D721Med (cell line): ENCODE data around the gene AGAP1.

Experiments
- DNase-seq: peaks from one replicate; pipeline ENCODE4 v3.0.0; 2011; ENCODE audit warnings: low spot score; ENCODE audit not compliant: insufficient read length
- FAIRE-seq: peaks from 2 replicates; lab custom pipeline; 2011; peaks lifted over from hg19 to GRCh38; lab: Jason Lieb, UNC
- TF ChIP-seq, protein P1 (sequence below): IDR thresholded peaks from 2 replicates; pipeline ENCODE4 v1.5.1; 2012; ENCODE audit warnings: mild to moderate bottlenecking, control low read depth; ENCODE audit not compliant: insufficient read depth; ENCODE audit errors: missing control alignments

AGAP1 gene

DNA sequence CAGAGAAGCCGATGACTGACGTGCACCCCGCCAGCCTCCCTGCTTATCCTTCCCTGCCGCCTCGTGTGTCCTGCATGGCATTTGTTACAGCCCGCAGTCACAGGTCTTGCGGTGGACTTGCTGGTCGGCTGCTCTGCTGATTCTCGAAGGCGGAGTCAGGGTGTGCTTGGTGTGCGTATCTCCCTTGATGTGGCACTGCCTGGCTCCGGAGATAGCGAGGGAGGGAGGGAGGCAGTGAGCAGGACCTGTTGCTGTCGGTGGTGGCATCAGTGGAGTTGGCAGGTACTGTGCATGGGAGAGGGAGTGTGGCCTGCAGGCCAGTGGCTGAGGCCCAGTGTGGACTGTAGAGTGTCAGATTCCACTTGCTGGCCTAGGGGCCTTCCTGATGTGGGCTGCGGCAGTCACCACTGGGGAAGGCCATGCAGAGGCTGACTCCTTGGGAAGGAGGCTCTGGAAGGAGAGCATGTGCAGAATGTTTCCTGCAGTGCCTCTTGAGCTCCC, 198.9 kb downstream of the AGAP1 start:
- TF ChIP-seq, protein P1, sequence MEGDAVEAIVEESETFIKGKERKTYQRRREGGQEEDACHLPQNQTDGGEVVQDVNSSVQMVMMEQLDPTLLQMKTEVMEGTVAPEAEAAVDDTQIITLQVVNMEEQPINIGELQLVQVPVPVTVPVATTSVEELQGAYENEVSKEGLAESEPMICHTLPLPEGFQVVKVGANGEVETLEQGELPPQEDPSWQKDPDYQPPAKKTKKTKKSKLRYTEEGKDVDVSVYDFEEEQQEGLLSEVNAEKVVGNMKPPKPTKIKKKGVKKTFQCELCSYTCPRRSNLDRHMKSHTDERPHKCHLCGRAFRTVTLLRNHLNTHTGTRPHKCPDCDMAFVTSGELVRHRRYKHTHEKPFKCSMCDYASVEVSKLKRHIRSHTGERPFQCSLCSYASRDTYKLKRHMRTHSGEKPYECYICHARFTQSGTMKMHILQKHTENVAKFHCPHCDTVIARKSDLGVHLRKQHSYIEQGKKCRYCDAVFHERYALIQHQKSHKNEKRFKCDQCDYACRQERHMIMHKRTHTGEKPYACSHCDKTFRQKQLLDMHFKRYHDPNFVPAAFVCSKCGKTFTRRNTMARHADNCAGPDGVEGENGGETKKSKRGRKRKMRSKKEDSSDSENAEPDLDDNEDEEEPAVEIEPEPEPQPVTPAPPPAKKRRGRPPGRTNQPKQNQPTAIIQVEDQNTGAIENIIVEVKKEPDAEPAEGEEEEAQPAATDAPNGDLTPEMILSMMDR = no peak
- FAIRE-seq (no peak), DNase-seq (no peak)

DNA sequence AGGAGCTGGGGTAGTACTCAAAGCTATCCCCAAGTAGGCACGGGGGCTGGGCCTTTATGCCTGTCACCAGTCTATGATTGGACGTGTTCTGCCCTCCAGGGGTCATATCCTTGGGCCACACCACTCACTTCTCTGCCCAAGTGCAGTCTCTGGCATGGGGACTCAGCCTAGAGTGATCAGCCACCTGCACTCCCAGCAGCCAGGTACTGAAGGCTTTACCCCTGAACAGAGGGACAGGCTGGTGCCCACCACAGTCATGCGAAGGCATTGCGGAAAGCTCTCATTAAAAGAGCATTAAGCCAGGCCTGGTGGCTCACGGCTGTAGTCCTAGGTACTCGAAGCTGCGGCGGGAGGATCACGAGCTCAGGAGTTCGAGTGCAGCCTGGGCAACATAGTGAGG, 199.4 kb downstream of the AGAP1 start:
- FAIRE-seq (no peak), DNase-seq (no peak)
- TF ChIP-seq, protein P1 = no peak

DNA sequence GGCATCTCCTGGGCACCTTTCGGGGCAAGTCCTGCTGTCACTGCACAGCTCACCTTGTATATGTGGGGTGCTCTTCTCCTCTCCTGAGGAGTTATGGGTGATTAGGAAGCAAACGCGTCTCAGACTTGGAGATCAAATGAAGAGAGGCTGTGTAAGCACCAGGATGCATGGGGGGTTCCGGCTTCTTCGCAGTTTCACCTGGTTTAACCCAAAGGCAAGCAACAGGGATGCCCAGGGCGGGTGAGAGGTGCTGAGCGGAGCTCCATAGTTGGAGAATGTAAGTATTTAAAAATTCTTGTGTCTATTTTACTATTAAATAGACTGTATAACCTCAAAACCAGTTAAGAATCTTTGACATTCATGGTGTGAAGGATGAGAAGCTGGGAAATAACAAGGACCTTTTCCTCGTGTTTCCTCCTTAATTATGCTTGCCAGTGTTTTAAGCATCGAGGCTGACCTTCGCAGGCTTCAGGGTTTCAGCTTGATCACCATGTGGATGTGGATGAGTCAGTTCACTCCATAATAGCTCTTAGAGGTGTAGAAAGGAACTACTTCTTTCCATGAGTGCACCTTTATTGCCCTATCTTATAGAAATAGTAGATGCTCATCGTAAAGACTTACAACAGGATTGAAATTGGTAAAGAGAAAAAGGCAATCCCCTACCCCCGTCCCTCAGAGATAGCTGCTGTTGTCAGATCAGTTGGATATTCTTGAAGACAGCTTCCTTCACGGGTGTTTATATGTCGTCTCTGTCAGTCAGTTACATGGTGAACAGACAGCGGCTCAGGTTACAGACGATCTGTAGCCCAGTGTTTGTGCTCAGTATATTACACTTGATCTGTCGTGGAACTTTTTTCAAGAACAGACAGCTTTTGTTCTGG, 201.1 kb downstream of the AGAP1 start:
- DNase-seq (no peak), FAIRE-seq (no peak)
- TF ChIP-seq, protein P1 = no peak

DNA sequence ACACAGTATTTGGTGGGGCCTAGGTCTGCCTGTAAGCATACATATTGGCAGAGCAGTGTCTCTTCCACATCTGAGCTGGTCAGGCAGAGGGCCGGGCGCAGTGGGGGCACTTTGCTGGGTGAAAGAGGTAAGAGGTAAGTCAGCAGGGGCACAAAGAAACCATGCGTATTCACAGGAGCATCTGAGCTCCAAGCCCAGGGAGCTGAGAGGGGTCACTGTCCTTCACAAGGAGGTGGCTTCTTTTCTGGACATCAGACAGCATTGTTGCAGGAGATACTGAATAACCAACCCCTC, 201.7 kb downstream of the AGAP1 start:
- FAIRE-seq (no peak), DNase-seq (no peak)
- TF ChIP-seq, protein P1 = no peak

DNA sequence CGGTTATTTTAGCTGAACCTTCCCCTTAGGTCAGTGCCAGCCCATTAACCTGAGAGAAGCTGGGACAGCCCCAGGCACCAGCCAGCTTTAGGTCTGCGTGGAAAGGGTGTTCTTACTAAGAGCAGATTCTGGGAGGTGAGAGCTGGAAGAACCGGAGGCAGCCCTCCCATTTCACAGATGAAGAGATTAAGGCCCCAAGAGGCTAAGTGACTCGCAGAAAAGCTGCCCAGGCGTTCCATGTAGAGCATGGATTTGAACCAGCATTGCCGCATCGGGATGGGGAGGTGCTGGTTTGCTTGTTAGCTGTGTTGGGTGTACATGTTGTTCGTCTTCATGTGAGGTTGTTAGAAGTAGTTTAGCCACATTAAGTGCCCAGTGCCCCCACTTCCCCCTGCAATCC, 203.2 kb downstream of the AGAP1 start:
- FAIRE-seq = no peak
- TF ChIP-seq, protein P1 = no peak

DNA sequence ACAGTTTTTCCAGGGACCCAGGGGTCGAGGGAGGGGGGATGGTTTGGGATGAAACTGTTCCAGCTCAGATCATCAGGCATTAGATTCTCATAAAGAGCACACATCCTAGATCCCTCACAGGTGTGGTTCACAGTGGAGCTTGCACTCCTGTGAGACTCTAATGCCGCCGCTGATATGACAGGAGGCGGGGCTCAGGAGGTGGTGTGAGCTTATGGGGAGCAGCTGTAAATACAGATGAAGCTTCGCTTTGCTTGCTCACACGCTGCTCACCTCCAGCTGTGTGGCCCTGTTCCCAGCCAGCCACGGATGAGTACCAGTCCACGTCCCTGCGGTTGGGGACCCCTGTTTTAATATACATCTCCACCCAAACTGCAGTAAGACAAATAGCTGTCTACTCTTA, 204.2 kb downstream of the AGAP1 start:
- DNase-seq = no peak
- TF ChIP-seq, protein P1 = no peak
- FAIRE-seq = no peak

More for the DNA sequence above, 203.2 kb downstream of the AGAP1 start:
- no peak for DNase-seq

DNA sequence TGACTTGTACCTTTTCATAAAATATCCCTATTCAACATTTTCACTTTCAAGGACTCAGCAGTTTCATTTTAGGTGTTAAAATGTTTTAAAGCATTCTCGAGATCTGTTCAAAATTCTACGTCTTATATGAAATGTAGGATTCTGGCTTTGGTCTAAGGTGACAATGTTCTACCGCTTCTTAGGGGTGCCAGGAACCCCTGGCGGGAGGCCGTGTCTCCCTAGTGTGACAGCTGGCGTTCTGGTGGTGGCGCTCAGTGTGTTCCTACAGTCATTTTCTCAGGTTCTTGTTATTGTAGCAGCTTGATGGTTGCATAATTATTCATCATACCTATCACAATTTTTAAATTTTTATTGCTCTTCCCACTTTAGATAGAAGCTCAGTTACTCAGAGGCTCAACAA, 204.6 kb downstream of the AGAP1 start:
- FAIRE-seq = no peak
- no peak for DNase-seq
- TF ChIP-seq, protein P1 = no peak
